Measurements from ENCODE around the gene ZNF385B.

DNA sequence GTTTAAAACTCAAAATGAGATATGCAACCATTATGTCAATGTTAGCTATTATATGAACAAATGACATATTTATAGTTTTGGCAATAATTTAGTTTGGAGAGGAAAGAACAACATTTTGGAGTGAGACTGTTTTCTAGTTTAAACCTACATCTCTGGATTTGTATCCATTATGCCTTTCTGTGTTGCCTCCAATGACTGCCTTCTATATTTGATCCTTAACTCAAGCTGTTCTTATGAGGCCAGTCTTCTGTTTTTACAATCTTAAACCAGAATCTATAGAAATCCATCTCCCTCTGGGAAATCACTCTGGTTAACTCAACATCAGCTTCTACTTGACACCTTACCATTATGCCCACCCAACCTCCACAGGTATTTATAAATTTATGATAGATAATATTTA lies 67.5 kb downstream of the ZNF385B start:
- TF ChIP-seq, protein P1, sequence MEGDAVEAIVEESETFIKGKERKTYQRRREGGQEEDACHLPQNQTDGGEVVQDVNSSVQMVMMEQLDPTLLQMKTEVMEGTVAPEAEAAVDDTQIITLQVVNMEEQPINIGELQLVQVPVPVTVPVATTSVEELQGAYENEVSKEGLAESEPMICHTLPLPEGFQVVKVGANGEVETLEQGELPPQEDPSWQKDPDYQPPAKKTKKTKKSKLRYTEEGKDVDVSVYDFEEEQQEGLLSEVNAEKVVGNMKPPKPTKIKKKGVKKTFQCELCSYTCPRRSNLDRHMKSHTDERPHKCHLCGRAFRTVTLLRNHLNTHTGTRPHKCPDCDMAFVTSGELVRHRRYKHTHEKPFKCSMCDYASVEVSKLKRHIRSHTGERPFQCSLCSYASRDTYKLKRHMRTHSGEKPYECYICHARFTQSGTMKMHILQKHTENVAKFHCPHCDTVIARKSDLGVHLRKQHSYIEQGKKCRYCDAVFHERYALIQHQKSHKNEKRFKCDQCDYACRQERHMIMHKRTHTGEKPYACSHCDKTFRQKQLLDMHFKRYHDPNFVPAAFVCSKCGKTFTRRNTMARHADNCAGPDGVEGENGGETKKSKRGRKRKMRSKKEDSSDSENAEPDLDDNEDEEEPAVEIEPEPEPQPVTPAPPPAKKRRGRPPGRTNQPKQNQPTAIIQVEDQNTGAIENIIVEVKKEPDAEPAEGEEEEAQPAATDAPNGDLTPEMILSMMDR (optimal IDR thresholded peaks at IDR 0.05 in 1 of 3, IDR thresholded peaks at IDR 0.05 in 1 of 3, conservative IDR thresholded peaks at IDR 0.05 in 1 of 3; ENCODE audit: extremely low read depth in 1 of 3, insufficient read depth in 2 of 3, low read length in 3 of 3): no peak
- TF ChIP-seq EZH2 (IDR thresholded peaks at IDR 0.05; ENCODE audit: low read length): no peak
